HUES64 (cell line): ENCODE results near the gene SPATA31E1.

Experiments
- H3K27ac ChIP-seq: 2 replicates; pipeline ENCODE4 v1.7.0; 2013; ENCODE audit warnings: low read depth, low read length, inconsistent platforms
- H3K27me3 ChIP-seq: 2 replicates; pipeline ENCODE4 v1.6.1; 2013; ENCODE audit warnings: mild to moderate bottlenecking, low read length; ENCODE audit not compliant: insufficient read depth
- H3K36me3 ChIP-seq: 2 replicates; pipeline ENCODE4 v1.6.1; 2013; ENCODE audit warnings: mild to moderate bottlenecking, low read length; ENCODE audit not compliant: insufficient read depth
- H3K4me1 ChIP-seq: 2 replicates; pipeline ENCODE4 v1.6.1; 2013; ENCODE audit warnings: mild to moderate bottlenecking, low read length, moderate library complexity; ENCODE audit not compliant: insufficient read depth
- H3K4me3 ChIP-seq: 2 replicates; pipeline ENCODE4 v1.5.1; 2013; ENCODE audit warnings: mild to moderate bottlenecking, low read length, moderate library complexity
- H3K9ac ChIP-seq: 2 replicates; pipeline ENCODE4 v1.6.1; 2013; ENCODE audit warnings: mild to moderate bottlenecking, low read depth, low read length
- H3K9me3 ChIP-seq: 2 replicates; pipeline ENCODE4 v1.6.1; 2013; ENCODE audit warnings: low read depth, low read length; ENCODE audit not compliant: insufficient read depth
- WGBS: fragments of 150-250, 120-280 bp; methylation state at CpG from one replicate; pipeline ENCODE4 v1.1.7; 2013; ENCODE audit warnings: missing lambda C conversion rate; 5-methylcytosine and 5-hydroxymethylcytosine counted together

SPATA31E1 gene

DNA sequence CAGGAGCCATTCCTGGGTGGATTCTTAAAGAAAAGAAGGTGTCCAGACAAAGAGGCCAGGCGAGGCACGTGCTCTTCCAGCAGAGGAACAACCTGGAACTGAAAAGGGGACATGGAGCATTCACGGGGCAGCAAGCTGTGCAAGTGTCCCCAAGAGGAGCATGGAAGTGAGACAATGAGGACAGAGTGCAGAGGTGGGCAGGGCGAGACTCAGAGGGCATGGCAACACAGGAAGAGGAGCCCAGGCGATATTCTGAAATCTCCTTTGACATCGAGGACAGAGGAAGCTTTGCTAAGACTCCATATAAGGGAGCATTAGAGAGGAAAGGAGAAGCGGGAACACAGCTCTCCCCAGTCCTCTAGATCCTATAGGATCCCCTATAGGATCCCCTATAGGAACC, 29.4 kb upstream of the SPATA31E1 start:
- H3K36me3 ChIP-seq: no peaks in the 10 kb centered on the region
- 81% methylated on average over 7 of the region's 7 CpGs for WGBS
- H3K4me3 ChIP-seq: no peak overlapping the region
- no peak overlapping the region for H3K27ac ChIP-seq
- H3K4me1 ChIP-seq: no peaks in the 10 kb centered on the region
- H3K9ac ChIP-seq: no peak overlapping the region
- H3K9me3 ChIP-seq: 0 out of 2 replicates have a peak, but pooled peaks cover 5% of the 10 kb centered on the region
- no peaks in the 10 kb centered on the region for H3K27me3 ChIP-seq

GRCh38 chr9:87853876-87854579, 28.6 kb upstream of the SPATA31E1 start:
- H3K9ac ChIP-seq: no peak overlapping the region
- no peaks in the 10 kb centered on the region for H3K27me3 ChIP-seq
- H3K27ac ChIP-seq: no peak overlapping the region
- WGBS: 77% methylated on average over 3 of the region's 3 CpGs
- H3K4me3 ChIP-seq: no peak overlapping the region
- no peaks in the 10 kb centered on the region for H3K4me1 ChIP-seq
- H3K36me3 ChIP-seq: no peaks in the 10 kb centered on the region
- 0 out of 2 replicates have a peak, but pooled peaks cover 5% of the 10 kb centered on the region for H3K9me3 ChIP-seq

- Histone ChIP-seq H3K4me3 (no peak overlapping the region), H3K27ac (no peak overlapping the region), H3K4me1 (no peaks in the 10 kb centered on the region), H3K9me3 (0 out of 2 replicates have a peak, but pooled peaks cover 8% of the 10 kb centered on the region), H3K36me3 (no peaks in the 10 kb centered on the region), H3K9ac (no peak overlapping the region), H3K27me3 (no peaks in the 10 kb centered on the region)
- 77% methylated on average over 5 of the region's 5 CpGs for WGBS
These were observed 28.1 kb upstream of the SPATA31E1 start for GRCh38 chr9:87854580-87854955.

DNA sequence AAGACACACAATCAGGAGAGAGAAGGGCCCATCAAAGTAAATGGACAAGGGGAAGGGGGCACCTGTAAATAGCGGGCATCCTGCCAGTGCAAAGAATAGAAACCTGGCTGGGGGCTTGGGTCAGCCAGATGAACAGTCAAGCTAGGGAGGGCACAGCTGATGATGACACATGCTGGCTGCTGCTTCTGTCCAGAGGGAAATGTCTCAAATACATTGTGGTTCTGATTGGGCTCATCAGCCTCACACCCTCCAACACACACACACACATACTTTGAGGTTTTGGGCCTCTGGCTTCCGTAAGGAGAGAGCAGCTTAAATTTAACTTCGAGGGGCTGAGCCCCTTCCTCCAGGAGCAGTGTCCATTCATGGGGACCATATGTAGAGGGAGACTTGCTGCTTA, 27.6 kb upstream of the SPATA31E1 start:
- 96% methylated on average over 3 of the region's 3 CpGs for WGBS

GRCh38 chr9:87857141-87857947, 25.3 kb upstream of the SPATA31E1 start:
- H3K27ac ChIP-seq: no peak overlapping the region
- no peak overlapping the region for H3K4me3 ChIP-seq
- 0 out of 2 replicates have a peak, but pooled peaks cover 1% of the 10 kb centered on the region for H3K4me1 ChIP-seq
- no peak overlapping the region for H3K9ac ChIP-seq
- WGBS: 91% methylated on average over 29 of the region's 29 CpGs
- H3K9me3 ChIP-seq: 0 out of 2 replicates have a peak, but pooled peaks cover 8% of the 10 kb centered on the region
- H3K27me3 ChIP-seq: no peaks in the 10 kb centered on the region
- H3K36me3 ChIP-seq: no peaks in the 10 kb centered on the region

More for the DNA sequence above, 27.6 kb upstream of the SPATA31E1 start:
- no peaks in the 10 kb centered on the region for H3K36me3 ChIP-seq
- 0 out of 2 replicates have a peak, but pooled peaks cover 8% of the 10 kb centered on the region for H3K9me3 ChIP-seq
- no peaks in the 10 kb centered on the region for H3K4me1 ChIP-seq
- no peak overlapping the region for H3K27ac ChIP-seq
- H3K27me3 ChIP-seq: no peaks in the 10 kb centered on the region
- H3K9ac ChIP-seq: no peak overlapping the region
- H3K4me3 ChIP-seq: no peak overlapping the region

DNA sequence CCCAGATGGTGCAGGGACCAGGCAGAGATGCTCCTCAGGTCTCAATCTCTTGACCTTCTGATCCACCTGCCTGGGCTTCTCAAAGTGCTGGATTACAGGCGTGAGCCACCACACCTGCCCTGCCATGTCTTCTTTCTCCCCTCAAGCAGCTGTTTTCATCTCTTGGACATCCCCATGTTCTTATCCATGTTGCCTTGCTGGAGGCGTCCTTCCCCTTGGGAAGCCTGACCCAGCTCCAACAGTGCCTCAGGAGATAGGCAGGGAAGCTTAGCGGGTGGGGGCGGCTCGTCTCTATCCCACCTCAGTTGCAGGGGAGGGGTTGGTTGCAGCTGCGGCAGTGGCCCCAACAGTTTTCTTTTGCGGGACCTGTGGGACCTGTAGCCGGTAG, 24.7 kb upstream of the SPATA31E1 start:
- no peak overlapping the region for H3K4me3 ChIP-seq
- H3K4me1 ChIP-seq: 0 out of 2 replicates have a peak, but pooled peaks cover 7% of the 10 kb centered on the region
- H3K9me3 ChIP-seq: 0 out of 2 replicates have a peak, but pooled peaks cover 8% of the 10 kb centered on the region
- no peaks in the 10 kb centered on the region for H3K36me3 ChIP-seq
- 95% methylated on average over 8 of the region's 8 CpGs for WGBS
- H3K9ac ChIP-seq: no peak overlapping the region
- H3K27ac ChIP-seq: no peak overlapping the region
- H3K27me3 ChIP-seq: no peaks in the 10 kb centered on the region

- no peak overlapping the region for H3K4me3 ChIP-seq
- H3K9ac ChIP-seq: no peak overlapping the region
- peaks cover 11% of the 10 kb centered on the region; the same call in 1 of the 2 replicates for H3K4me1 ChIP-seq
- H3K27ac ChIP-seq: no peak overlapping the region
- WGBS: 96% methylated on average over 27 of the region's 27 CpGs
- 0 out of 2 replicates have a peak, but pooled peaks cover 8% of the 10 kb centered on the region for H3K9me3 ChIP-seq
- no peaks in the 10 kb centered on the region for H3K36me3 ChIP-seq
- no peaks in the 10 kb centered on the region for H3K27me3 ChIP-seq
These were observed 23.5 kb upstream of the SPATA31E1 start for GRCh38 chr9:87859137-87859536.

DNA sequence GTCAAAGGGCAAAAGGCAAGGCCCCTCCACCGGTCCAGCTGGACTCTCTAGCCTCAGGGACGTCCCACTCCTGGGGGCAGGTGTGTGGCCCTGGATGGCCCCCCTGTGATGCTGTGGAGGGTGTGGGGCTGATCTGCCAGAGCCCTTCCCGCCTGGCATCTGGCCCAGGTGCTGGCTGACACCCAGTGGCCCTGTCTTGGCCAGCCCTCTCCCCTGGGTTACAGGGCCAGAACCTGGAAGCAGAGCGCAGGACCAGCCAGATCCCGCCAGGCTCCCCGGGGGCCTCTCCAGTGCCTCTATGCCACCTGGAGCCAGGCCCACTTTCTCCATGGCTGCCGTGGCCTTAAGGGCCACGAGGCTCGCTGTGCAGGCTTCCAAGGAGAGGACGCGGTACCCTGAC, 22.9 kb upstream of the SPATA31E1 start:
- Histone ChIP-seq H3K36me3 (no peaks in the 10 kb centered on the region), H3K9ac (no peak overlapping the region), H3K4me3 (no peak overlapping the region), H3K4me1 (peaks cover 11% of the 10 kb centered on the region; the same call in 1 of the 2 replicates), H3K27me3 (no peaks in the 10 kb centered on the region), H3K27ac (no peak overlapping the region), H3K9me3 (0 out of 2 replicates have a peak, but pooled peaks cover 8% of the 10 kb centered on the region)
- WGBS: 86% methylated on average over 11 of the region's 11 CpGs

DNA sequence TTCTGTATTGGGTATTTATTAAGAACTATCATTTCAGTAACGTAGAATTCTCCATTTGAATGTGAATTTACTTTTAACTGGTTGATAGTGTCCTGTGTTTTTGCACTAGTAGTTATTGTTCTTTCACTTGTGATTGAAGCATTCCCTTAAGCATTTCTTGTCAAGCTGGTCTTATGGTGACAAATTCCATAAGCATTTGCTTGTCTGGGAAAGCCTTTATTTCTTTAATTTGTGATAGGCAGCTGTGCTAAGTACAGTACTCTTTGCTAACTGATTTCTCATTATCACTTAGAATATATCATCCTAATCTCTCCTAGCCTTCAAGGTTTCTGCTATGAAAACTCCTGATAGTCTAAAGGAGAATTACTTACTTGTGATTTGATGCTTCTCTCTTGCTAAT, 21.3 kb upstream of the SPATA31E1 start:
- 92% methylated on average over 1 of the region's 1 CpG for WGBS
- H3K27ac ChIP-seq: no peak overlapping the region

GRCh38 chr9:87862536-87863268, 20.0 kb upstream of the SPATA31E1 start:
- H3K4me3 ChIP-seq: no peak overlapping the region
- no peaks in the 10 kb centered on the region for H3K27me3 ChIP-seq
- H3K36me3 ChIP-seq: no peaks in the 10 kb centered on the region
- H3K27ac ChIP-seq: no peak overlapping the region
- WGBS: 63% methylated on average over 7 of the region's 7 CpGs
- peaks cover 11% of the 10 kb centered on the region; the same call in 1 of the 2 replicates for H3K4me1 ChIP-seq
- no peak overlapping the region for H3K9ac ChIP-seq
- H3K9me3 ChIP-seq: 0 out of 2 replicates have a peak, but pooled peaks cover 6% of the 10 kb centered on the region

More for the DNA sequence above, 21.3 kb upstream of the SPATA31E1 start:
- Histone ChIP-seq H3K27me3 (no peaks in the 10 kb centered on the region), H3K9me3 (0 out of 2 replicates have a peak, but pooled peaks cover 8% of the 10 kb centered on the region), H3K4me1 (peaks cover 11% of the 10 kb centered on the region; the same call in 1 of the 2 replicates), H3K9ac (no peak overlapping the region), H3K4me3 (no peak overlapping the region), H3K36me3 (no peaks in the 10 kb centered on the region)
